Posterior vena cava (tissue), 2 donors: ENCODE results near the gene NOL4L. TPM values are rescaled to one million over a fixed set of nuclear protein-coding genes. Genes with fewer than 3 reads are reported as not detected.
"Not testable (repeated sequence)": the region's sequence is repeated elsewhere in the genome, so short reads cannot be mapped to it uniquely, and the experiment has no call there.

Experiments
- DNase-seq: peaks from one replicate; pipeline ENCODE4 v3.0.0-alpha.2; 2020; ENCODE audit warnings: low spot score
- intact Hi-C, 2 donors: fragments of 100-400 bp; cut with DNase I; formaldehyde crosslinking; loops; one replicate each; pipeline versions ENCODE4 v1.14.1 to v1.14.2; 2022 to 2023
- total RNA-seq, 2 donors: library from RNA; stranded (reverse); fragmentation: NEBNext Ultra II Directional; extraction: Animal tissue kit (Norgen Biotek cat#: 25700); gene quantifications; one replicate each; pipeline ENCODE4 v1.2.1, GENCODE V29; 2021
- donor health status: DM: yes; HTN: yes; CAD: no.
- donor health status: DM: yes; HTN: yes; CAD: no.

The NOL4L gene
- total RNA-seq, 2 donors from 2014 or later: 9.3 to 12.0 TPM

- no peak for DNase-seq
- intact Hi-C loops: no loop called here
These were observed 148.8 kb downstream of the NOL4L start for GRCh38 chr20:32436142-32436861.

GRCh38 chr20:32435449-32436107, 149.6 kb downstream of the NOL4L start:
- intact Hi-C loops: no loop called here
- no peak for DNase-seq

DNA sequence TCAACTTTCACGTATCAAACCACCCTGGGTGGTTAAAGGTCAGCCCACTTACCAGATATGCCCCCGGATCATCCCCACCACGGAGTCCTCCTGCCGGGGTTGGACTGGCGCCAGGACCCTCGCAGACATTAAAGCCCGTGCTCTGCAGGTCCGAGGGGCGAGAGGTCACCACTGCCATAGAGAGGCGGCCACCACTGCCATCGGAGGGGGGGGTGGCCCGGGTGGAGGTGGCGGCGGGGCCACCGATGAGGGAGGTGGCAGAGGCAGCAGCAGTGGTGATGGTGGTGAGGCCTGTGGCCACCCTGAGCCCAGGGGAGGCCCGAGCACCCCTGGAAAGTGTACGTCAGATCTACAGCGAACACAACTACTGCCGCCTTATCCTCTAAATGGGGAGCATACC, 150.7 kb downstream of the NOL4L start:
- no peak for DNase-seq
- intact Hi-C loops: no loop called here

DNA sequence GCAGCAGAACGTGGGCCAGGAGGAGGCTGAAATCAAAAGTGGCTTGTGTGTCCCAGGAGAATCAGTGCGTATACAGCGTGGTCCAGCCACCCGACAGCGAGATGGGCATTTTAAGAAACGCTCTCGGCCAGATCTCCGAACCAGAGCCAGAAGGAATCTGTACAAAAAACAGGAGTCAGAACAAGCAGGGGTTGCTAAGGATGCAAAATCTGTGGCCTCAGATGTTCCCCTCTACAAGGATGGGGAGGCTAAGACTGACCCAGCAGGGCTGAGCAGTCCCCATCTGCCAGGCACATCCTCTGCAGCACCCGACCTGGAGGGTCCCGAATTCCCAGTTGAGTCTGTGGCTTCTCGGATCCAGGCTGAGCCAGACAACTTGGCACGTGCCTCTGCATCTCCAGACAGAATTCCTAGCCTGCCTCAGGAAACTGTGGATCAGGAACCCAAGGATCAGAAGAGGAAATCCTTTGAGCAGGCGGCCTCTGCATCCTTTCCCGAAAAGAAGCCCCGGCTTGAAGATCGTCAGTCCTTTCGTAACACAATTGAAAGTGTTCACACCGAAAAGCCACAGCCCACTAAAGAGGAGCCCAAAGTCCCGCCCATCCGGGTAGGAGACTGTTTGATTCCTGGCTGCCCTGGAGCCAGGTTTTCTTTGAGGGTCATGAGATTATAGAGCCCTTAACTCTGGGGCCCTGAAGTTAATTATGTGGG, 151.7 kb downstream of the NOL4L start:
- intact Hi-C loops: no loop called here
- peak; percentile 82 for DNase-seq

DNA sequence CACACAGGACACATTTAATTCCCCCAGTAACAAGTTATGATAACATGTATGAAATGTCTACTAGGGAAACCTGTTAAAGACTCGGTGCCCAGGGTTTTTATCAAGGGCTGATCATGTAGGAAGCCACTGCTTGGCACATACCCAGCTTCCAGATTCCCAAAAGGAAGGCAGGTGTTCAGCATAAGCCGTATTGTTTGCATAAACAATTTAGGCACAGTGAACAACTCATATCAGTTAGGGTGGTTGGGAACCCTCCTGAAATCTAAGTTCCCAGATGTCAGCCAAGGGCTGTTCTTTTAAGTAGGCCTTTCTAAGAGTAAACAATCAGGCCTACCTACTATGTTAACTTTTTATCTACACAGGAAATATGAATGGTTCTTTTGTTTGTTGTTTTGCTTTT, 152.9 kb downstream of the NOL4L start:
- DNase-seq: no peak
- intact Hi-C loops: no loop called here

DNA sequence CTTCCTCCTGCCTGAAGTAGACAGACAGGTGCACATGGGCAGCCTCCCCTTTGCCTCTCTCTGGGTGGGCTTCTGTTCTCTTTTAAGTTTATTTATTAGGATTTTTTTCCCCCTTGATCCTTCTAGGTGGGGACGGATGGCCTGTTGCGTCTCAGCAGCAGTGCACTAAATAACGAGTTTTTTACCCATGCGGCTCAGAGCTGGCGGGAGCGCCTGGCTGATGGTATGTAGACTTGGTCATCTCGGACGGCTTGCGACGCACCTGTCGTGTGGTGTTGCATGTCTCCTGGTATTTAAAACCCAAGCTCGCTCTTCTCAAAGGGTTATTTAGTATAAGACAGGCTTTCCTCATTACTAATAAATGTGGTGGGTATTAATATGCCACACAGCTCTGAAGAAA, 153.7 kb downstream of the NOL4L start:
- intact Hi-C loops: no loop called here
- DNase-seq: no peak

GRCh38 chr20:32429745-32430360, 155.3 kb downstream of the NOL4L start:
- no peak for DNase-seq
- intact Hi-C loops: no loop called here

DNA sequence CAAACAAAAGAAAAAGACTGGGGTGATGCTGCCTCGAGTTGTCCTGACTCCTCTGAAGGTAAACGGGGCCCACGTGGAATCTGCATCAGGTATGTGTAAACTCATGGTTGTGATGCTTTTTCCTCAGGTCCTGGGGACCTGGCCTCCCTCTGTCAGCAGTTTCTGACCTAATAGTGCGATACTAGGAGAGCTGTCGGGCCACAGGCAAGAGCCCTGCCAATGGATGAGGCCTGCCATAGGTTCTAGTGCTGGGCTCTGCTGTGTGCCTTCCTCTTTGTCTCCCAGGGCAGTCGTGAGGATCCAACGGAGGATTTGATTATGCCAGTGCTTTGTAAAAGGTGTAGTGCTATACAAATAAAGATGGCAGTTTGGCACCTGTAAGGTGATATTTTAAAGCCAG, 155.8 kb downstream of the NOL4L start:
- intact Hi-C loops: no loop called here
- DNase-seq: no peak

GRCh38 chr20:32427996-32428395, 157.1 kb downstream of the NOL4L start:
- no peak for DNase-seq
- intact Hi-C loops: no loop called here

- intact Hi-C loops: no loop called here
- DNase-seq: no peak
These were observed 163.8 kb downstream of the NOL4L start for GRCh38 chr20:32421290-32421689.

DNA sequence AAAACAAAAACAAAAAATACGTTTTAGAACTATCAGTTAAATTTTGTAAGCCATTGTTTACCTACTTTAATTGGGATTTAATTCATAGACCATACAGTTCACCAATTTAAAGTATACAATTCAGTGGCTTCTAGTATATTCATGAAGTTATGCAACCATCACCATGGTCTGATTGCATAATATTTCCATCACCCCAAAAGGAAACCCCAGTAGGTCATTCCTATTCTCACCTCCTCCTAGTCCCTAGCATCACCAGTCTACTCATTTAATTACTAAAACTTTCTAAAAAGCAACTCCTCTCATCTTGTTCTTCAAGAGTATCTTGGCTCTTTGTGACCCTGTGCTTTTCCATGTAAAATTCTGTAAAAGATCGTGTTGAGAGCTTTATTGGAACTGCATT, 166.8 kb downstream of the NOL4L start:
- no peak for DNase-seq
- intact Hi-C loops: no loop called here

DNA sequence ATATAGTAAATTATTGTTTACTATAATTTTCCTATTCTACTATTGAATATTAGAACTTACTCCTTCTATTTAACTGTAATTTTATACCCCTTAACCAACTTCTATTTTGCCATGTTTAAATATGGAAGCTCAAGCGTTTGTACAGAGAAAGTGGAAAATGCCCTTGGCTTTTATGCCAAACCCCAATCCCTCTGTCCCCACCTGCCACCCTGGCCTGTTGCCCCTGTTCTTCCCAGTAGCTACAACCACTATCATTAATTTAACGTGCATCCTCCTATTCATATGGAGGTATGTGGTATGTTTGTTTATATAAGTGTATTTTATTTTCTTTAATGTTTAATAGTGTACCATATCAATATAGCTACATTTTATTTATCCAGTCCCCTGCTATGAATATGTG, 168.9 kb downstream of the NOL4L start:
- intact Hi-C loops: no loop called here
- DNase-seq: no peak

DNA sequence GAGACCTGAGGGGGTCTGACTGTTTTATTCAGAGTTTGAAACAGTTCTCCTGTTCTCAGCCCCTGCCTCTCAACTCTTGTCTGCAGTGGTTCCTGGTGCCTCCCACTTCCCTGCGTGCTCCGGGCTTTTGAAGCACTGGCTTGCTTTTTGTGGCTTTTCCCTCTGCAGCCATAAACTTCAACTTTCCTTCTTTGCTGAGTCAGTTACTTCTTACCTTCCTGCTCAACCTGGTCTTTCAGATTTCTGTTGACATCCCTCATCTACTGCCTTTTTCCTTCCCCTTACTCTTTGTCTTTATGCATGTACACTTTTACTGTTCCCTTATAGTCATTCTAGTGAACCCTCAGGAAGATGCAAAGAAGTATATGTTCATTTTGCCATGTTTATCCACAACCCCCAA, 169.6 kb downstream of the NOL4L start:
- DNase-seq: no peak
- intact Hi-C loops: no loop called here

DNA sequence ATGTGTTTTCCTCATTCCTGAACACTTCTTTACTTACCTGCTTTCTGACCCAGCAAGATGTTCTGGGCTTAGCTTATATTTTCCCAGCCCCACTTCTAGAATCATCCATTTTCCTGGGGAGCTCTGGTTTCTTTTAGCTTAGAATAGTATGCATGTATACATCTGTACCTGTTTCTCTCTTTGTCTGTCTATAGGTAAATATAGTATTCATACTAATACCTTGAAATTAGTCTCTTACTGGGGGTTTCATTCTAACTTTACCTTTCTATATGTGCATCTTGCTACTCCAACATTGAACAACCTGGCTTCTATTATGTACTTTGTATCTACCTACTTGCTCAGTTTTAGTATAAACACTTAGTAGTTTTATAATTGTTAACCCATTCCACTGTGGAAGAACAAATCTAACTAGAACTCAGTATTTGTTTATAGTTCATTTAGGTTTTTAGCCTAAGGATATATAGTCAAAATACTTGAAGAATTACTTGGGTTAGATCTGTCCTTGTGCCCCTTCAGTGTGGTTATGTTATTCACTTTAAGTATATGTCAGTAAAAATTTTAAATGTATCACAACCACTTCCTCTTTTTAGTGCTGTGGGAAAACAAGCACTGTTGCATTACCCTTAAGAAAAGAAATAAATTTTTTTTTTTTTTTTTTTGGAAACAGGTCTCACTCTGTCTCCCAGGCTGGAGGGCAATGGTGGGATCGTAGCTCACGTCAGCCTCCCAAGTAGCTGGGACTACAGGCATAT, 173.0 kb downstream of the NOL4L start:
- DNase-seq: no peak
- intact Hi-C loops: no loop called here

GRCh38 chr20:32407131-32407750, 177.9 kb downstream of the NOL4L start:
- intact Hi-C loops: not testable (repeated sequence)

DNA sequence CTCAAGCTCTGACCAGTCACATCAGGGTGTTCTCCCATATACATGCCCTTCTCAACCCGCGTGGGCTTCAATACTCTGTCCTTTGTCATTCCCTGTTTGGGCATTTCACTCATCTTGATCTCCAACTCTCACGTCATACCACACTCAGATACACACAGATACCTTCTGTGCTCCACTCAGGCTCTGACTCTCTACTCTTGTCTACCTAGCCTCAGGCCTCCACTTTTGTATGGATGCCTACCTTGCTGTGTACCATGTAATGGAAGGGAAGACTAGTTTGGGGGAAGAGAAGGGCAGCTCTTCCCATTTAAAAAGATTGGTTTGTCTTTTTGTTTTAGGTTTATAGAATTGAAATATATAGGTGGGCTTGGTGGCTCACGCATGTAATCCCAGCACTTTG, 178.4 kb downstream of the NOL4L start:
- no peak for DNase-seq
- intact Hi-C loops: no loop called here

More at GRCh38 chr20:32407131-32407750, 177.9 kb downstream of the NOL4L start:
- DNase-seq: not testable (repeated sequence)

DNA sequence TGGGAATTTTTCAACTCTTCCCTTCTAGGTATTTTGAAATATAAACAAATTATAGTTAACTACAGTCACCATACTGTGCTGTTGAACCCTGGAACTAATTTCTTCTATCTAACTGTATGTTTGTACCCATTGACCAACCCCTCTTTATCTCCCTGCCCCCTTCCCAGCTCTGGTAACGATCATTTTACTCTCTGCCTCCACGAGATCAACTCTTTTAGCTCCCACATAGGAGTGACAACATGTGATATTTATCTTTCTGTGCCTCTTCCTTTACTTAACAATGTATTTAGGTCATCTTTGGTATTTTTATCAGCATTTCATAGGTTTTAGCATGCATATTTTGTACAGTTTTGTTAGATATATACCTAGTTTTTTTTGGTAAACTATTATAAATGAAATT, 181.1 kb downstream of the NOL4L start:
- intact Hi-C loops: no loop called here

GRCh38 chr20:32400476-32400875, 184.7 kb downstream of the NOL4L start:
- no peak for DNase-seq
- intact Hi-C loops: no loop called here

More for the DNA sequence above, 181.1 kb downstream of the NOL4L start:
- DNase-seq: no peak

DNA sequence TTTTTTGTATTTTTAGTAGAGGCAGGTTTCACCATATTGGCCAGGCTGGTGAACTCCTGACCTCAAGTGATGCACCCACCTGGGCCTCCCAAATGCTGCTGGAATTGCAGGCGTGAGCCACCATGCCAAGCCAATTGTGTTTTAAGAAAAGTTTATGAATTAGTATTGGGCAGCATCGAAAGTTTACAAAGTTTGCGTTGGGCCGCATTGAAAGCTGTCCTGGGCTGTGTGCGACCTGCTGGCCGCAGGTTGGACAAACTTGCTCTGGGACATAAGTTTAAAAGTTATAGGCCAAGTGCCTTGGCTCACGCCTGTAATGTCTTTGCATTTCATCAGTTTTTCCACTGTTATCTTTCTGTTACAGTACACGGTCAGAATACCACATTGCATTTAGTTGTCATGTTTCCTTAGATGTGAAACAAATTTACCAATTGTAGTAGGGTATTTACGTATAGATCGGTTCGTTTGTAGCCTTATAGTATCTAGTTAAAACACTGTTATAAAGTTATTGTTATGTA, 187.5 kb downstream of the NOL4L start:
- no peak for DNase-seq
- intact Hi-C loops: no loop called here
